RWPE2 (cell line): Measurements from ENCODE around the gene FNDC1.

Source experiments
- ATAC-seq: fragments of 200-7000 bp; cut with Tn5 transposase; 3 replicates; pipeline ENCODE4 v1.9.1; 2021; ENCODE audit warnings: low read depth
- DNase-seq: peaks from one replicate; pipeline ENCODE4 v3.0.0-alpha.2; 2020; ENCODE audit warnings: low spot score
- H3K27ac ChIP-seq: fragments of 450-650 bp; 2 replicates; pipeline ENCODE4 v1.5.1; 2017; ENCODE audit warnings: mild to moderate bottlenecking; ENCODE audit not compliant: poor library complexity, severe bottlenecking
- H3K27me3 ChIP-seq: fragments of 250-450 bp; sonication (Bioruptor Pico); 2 replicates; pipeline ENCODE4 v1.5.1; 2021; ENCODE audit warnings: mild to moderate bottlenecking, moderate library complexity; ENCODE audit not compliant: insufficient read depth, poor library complexity, severe bottlenecking
- H3K36me3 ChIP-seq: fragments of 250-450 bp; sonication (Bioruptor Pico); 2 replicates; pipeline ENCODE4 v1.5.1; 2020; ENCODE audit warnings: low read depth, mild to moderate bottlenecking, moderate library complexity
- H3K4me1 ChIP-seq: fragments of 250-450 bp; sonication (Bioruptor Pico); 2 replicates; pipeline ENCODE4 v1.5.1; 2021; ENCODE audit warnings: mild to moderate bottlenecking, moderate library complexity; ENCODE audit not compliant: insufficient read depth, poor library complexity, severe bottlenecking
- H3K4me3 ChIP-seq: fragments of 250-450 bp; sonication (Bioruptor Pico); 2 replicates; pipeline ENCODE4 v1.5.1; 2021; ENCODE audit warnings: mild to moderate bottlenecking, moderate library complexity; ENCODE audit not compliant: severe bottlenecking
- H3K9me3 ChIP-seq: fragments of 250-450 bp; sonication (Bioruptor Pico); 2 replicates; pipeline ENCODE4 v1.5.1; 2021; ENCODE audit warnings: mild to moderate bottlenecking, moderate library complexity; ENCODE audit not compliant: severe bottlenecking
- CTCF ChIP-seq: fragments of 450-650 bp; IDR thresholded peaks from one replicate; pipeline ENCODE4 v1.5.1; 2017; ENCODE audit warnings: mild to moderate bottlenecking, moderate library complexity; ENCODE audit not compliant: poor library complexity, severe bottlenecking

Gene FNDC1

DNA sequence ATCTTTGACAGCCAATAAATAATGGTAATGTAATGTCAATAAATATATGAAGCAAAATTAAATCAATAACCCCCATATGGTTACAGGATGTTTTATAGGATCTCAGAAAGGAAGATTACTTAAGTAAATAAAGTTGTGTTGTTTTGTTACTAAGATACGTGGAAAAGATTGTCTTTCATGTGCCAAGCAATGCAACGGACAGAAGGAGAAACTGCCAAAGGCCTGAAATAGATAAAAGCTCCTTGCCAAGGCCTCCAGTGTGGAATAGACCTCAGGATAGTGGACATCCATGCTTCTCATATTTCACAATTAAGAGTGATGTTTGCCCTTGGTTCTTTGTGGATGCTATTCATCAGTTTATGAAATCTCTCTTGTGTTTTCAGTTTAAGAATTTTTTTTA lies 16.4 kb upstream of the FNDC1 start:
- ATAC-seq (no peak), DNase-seq (no peak)
- no peaks in the 10 kb centered on the region for H3K4me1 ChIP-seq
- no peak overlapping the region for H3K27ac ChIP-seq
- H3K27me3 ChIP-seq = no peaks in the 10 kb centered on the region
- H3K4me3 ChIP-seq = no peak overlapping the region
- peaks cover 2% of the 10 kb centered on the region for H3K9me3 ChIP-seq
- H3K36me3 ChIP-seq = no peaks in the 10 kb centered on the region
- no peak for TF ChIP-seq CTCF

DNA sequence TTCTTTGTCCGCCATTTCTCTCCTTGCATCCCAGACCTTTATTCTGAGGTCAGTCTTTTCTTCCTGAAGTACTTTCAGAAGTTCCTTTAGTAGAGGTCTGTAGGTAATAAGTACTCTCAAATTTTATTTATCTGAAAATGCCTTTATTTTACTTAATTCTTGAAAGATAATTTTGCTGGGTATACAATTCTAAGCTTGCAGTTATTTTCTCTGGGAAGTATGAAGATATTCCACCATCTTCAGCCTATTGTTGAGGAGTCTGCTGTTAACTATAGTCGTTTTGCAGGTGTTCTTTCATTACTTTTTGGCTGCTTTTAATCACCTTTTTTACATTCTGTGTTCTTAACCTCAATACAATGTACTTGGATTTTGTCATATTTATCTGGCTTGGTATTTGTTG lies 13.5 kb upstream of the FNDC1 start:
- H3K27me3 ChIP-seq = no peaks in the 10 kb centered on the region
- peaks cover 2% of the 10 kb centered on the region for H3K9me3 ChIP-seq
- H3K4me1 ChIP-seq = no peaks in the 10 kb centered on the region
- TF ChIP-seq CTCF = no peak
- DNase-seq (no peak), ATAC-seq (no peak)
- H3K36me3 ChIP-seq = no peaks in the 10 kb centered on the region
- H3K27ac ChIP-seq = no peak overlapping the region
- no peak overlapping the region for H3K4me3 ChIP-seq

DNA sequence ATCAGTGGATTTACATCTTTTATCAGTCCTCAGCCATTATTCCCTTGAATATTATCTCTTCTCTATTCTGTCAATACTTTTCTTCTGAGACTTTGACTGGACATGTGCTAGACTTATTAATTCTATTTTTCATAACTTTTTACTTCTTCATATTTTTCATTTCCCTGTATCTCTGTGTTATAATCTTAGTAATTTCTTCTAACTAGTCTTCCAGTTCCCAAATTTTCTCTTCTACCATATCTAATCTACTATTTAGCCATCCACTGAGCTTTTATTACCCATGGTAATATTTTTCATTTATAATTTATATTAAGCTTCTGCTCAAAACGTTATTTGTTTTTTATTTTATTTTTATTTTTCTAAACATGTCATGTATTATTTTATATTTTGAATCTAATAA lies 13.1 kb upstream of the FNDC1 start:
- no peak overlapping the region for H3K4me3 ChIP-seq
- peaks cover 2% of the 10 kb centered on the region for H3K9me3 ChIP-seq
- TF ChIP-seq CTCF = no peak
- no peaks in the 10 kb centered on the region for H3K36me3 ChIP-seq
- H3K27ac ChIP-seq = no peak overlapping the region
- H3K4me1 ChIP-seq = no peaks in the 10 kb centered on the region
- DNase-seq = no peak
- no peaks in the 10 kb centered on the region for H3K27me3 ChIP-seq
- no peak for ATAC-seq

DNA sequence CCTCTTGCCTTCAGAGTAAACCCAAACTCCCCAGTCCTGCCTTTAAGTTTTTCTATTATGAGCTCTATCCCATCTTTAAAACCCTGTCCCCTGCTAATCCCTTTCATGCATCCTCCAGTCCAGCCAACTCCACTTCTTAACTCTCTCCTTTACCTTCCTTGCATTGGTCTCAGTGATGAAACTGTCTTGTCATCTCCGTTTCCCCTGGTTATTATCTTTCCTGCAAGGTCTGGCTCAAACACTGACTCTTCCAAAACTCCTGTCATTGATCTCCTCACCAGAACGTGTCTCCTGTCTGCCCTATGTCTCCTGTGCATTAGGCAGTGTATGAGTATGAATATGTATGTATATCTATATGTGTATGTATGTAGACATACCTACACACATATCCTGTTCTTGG lies 11.8 kb upstream of the FNDC1 start:
- ATAC-seq = no peak
- Histone ChIP-seq H3K27ac (no peak overlapping the region), H3K4me1 (no peaks in the 10 kb centered on the region), H3K27me3 (no peaks in the 10 kb centered on the region), H3K36me3 (no peaks in the 10 kb centered on the region), H3K9me3 (peaks cover 2% of the 10 kb centered on the region), H3K4me3 (no peak overlapping the region)
- TF ChIP-seq CTCF = no peak
- no peak for DNase-seq

GRCh38 chr6:159161839-159162238 lies 7.4 kb upstream of the FNDC1 start:
- no peaks in the 10 kb centered on the region for H3K4me1 ChIP-seq
- H3K4me3 ChIP-seq = no peak overlapping the region
- no peaks in the 10 kb centered on the region for H3K9me3 ChIP-seq
- ATAC-seq (no peak), DNase-seq (no peak)
- peaks cover 15% of the 10 kb centered on the region for H3K27me3 ChIP-seq
- H3K27ac ChIP-seq = no peak overlapping the region
- TF ChIP-seq CTCF = no peak
- H3K36me3 ChIP-seq = no peaks in the 10 kb centered on the region
